ENCODE results near the gene MTX1.

The MTX1 gene

GRCh38 chr1:155175281-155175926, 33.1 kb upstream of the MTX1 start:
- Histone ChIP-seq H3K4me3 (ENCODE audit: low read length) (peak overlapping the region; percentile 81), H3K27me3 (ENCODE audit: insufficient read depth, low read length) (no peaks in the 10 kb centered on the region), H3K9ac (ENCODE audit: low read depth, low read length) (no peak overlapping the region), H3K4me1 (ENCODE audit: insufficient read depth, low read length) (peaks cover 5% of the 10 kb centered on the region; the same call in 1 of the 2 replicates), H3K9me3 (ENCODE audit: insufficient read depth, low read depth, low read length) (no peaks in the 10 kb centered on the region), H3K27ac (ENCODE audit: low read depth, low read length) (no peak overlapping the region), H3K36me3 (ENCODE audit: insufficient read depth, low read length) (peaks cover 34% of the 10 kb centered on the region)
- WGBS, result 93% methylated on average over 12 of the region's 12 CpGs

- Histone ChIP-seq H3K4me1 (ENCODE audit: insufficient read depth, low read length) (peaks cover 5% of the 10 kb centered on the region; the same call in 1 of the 2 replicates), H3K9ac (ENCODE audit: low read depth, low read length) (no peak overlapping the region), H3K36me3 (ENCODE audit: insufficient read depth, low read length) (peaks cover 33% of the 10 kb centered on the region), H3K4me3 (ENCODE audit: low read length) (no peak overlapping the region), H3K9me3 (ENCODE audit: insufficient read depth, low read depth, low read length) (no peaks in the 10 kb centered on the region), H3K27me3 (ENCODE audit: insufficient read depth, low read length) (no peaks in the 10 kb centered on the region), H3K27ac (ENCODE audit: low read depth, low read length) (no peak overlapping the region)
- WGBS, result 90% methylated on average over 9 of the region's 9 CpGs
These were observed 32.5 kb upstream of the MTX1 start for GRCh38 chr1:155175927-155176371.

GRCh38 chr1:155176544-155177071, 31.9 kb upstream of the MTX1 start:
- 74% methylated on average over 8 of the region's 8 CpGs for WGBS
- no peaks in the 10 kb centered on the region for H3K27me3 ChIP-seq (ENCODE audit: insufficient read depth, low read length)
- H3K9ac ChIP-seq (ENCODE audit: low read depth, low read length), result no peak overlapping the region
- H3K4me1 ChIP-seq (ENCODE audit: insufficient read depth, low read length), result peaks cover 5% of the 10 kb centered on the region; the same call in 1 of the 2 replicates
- no peaks in the 10 kb centered on the region for H3K9me3 ChIP-seq (ENCODE audit: insufficient read depth, low read depth, low read length)
- peaks cover 40% of the 10 kb centered on the region for H3K36me3 ChIP-seq (ENCODE audit: insufficient read depth, low read length)
- no peak overlapping the region for H3K4me3 ChIP-seq (ENCODE audit: low read length)
- no peak overlapping the region for H3K27ac ChIP-seq (ENCODE audit: low read depth, low read length)

GRCh38 chr1:155177192-155177917, 31.1 kb upstream of the MTX1 start:
- Histone ChIP-seq H3K4me1 (ENCODE audit: insufficient read depth, low read length) (peaks cover under 1% of the 10 kb centered on the region; the same call in 1 of the 2 replicates), H3K9me3 (ENCODE audit: insufficient read depth, low read depth, low read length) (no peaks in the 10 kb centered on the region), H3K27me3 (ENCODE audit: insufficient read depth, low read length) (no peaks in the 10 kb centered on the region), H3K9ac (ENCODE audit: low read depth, low read length) (no peak overlapping the region), H3K27ac (ENCODE audit: low read depth, low read length) (no peak overlapping the region), H3K4me3 (ENCODE audit: low read length) (no peak overlapping the region), H3K36me3 (ENCODE audit: insufficient read depth, low read length) (peaks cover 46% of the 10 kb centered on the region)
- 90% methylated on average over 11 of the region's 11 CpGs for WGBS

- Histone ChIP-seq H3K9ac (ENCODE audit: low read depth, low read length) (no peak overlapping the region), H3K9me3 (ENCODE audit: insufficient read depth, low read depth, low read length) (no peaks in the 10 kb centered on the region), H3K27ac (ENCODE audit: low read depth, low read length) (no peak overlapping the region), H3K36me3 (ENCODE audit: insufficient read depth, low read length) (peaks cover 47% of the 10 kb centered on the region), H3K4me1 (ENCODE audit: insufficient read depth, low read length) (no peaks in the 10 kb centered on the region), H3K27me3 (ENCODE audit: insufficient read depth, low read length) (no peaks in the 10 kb centered on the region), H3K4me3 (ENCODE audit: low read length) (no peak overlapping the region)
- WGBS, result 89% methylated on average over 9 of the region's 9 CpGs
These were observed 30.6 kb upstream of the MTX1 start for GRCh38 chr1:155177918-155178281.

GRCh38 chr1:155178441-155179111, 29.9 kb upstream of the MTX1 start:
- 94% methylated on average over 30 of the region's 30 CpGs for WGBS
- no peak overlapping the region for H3K27ac ChIP-seq (ENCODE audit: low read depth, low read length)
- H3K9ac ChIP-seq (ENCODE audit: low read depth, low read length), result no peak overlapping the region
- H3K9me3 ChIP-seq (ENCODE audit: insufficient read depth, low read depth, low read length), result no peaks in the 10 kb centered on the region
- no peaks in the 10 kb centered on the region for H3K4me1 ChIP-seq (ENCODE audit: insufficient read depth, low read length)
- no peak overlapping the region for H3K4me3 ChIP-seq (ENCODE audit: low read length)
- no peaks in the 10 kb centered on the region for H3K27me3 ChIP-seq (ENCODE audit: insufficient read depth, low read length)
- peaks cover 48% of the 10 kb centered on the region for H3K36me3 ChIP-seq (ENCODE audit: insufficient read depth, low read length)

- H3K4me3 ChIP-seq (ENCODE audit: low read length), result no peak overlapping the region
- no peak overlapping the region for H3K27ac ChIP-seq (ENCODE audit: low read depth, low read length)
- no peaks in the 10 kb centered on the region for H3K4me1 ChIP-seq (ENCODE audit: insufficient read depth, low read length)
- no peaks in the 10 kb centered on the region for H3K9me3 ChIP-seq (ENCODE audit: insufficient read depth, low read depth, low read length)
- H3K36me3 ChIP-seq (ENCODE audit: insufficient read depth, low read length), result peaks cover 53% of the 10 kb centered on the region
- WGBS, result 96% methylated on average over 31 of the region's 31 CpGs
- H3K9ac ChIP-seq (ENCODE audit: low read depth, low read length), result no peak overlapping the region
- no peaks in the 10 kb centered on the region for H3K27me3 ChIP-seq (ENCODE audit: insufficient read depth, low read length)
These were observed 29.1 kb upstream of the MTX1 start for GRCh38 chr1:155179112-155180031.

GRCh38 chr1:155181371-155182051, 27.0 kb upstream of the MTX1 start:
- WGBS, result 95% methylated on average over 18 of the region's 18 CpGs
- Histone ChIP-seq H3K9me3 (ENCODE audit: insufficient read depth, low read depth, low read length) (no peaks in the 10 kb centered on the region), H3K27ac (ENCODE audit: low read depth, low read length) (no peak overlapping the region), H3K36me3 (ENCODE audit: insufficient read depth, low read length) (peaks cover 53% of the 10 kb centered on the region), H3K4me1 (ENCODE audit: insufficient read depth, low read length) (peaks cover 2% of the 10 kb centered on the region), H3K4me3 (ENCODE audit: low read length) (no peak overlapping the region), H3K9ac (ENCODE audit: low read depth, low read length) (no peak overlapping the region), H3K27me3 (ENCODE audit: insufficient read depth, low read length) (no peaks in the 10 kb centered on the region)

- H3K9ac ChIP-seq (ENCODE audit: low read depth, low read length), result no peak overlapping the region
- peaks cover 49% of the 10 kb centered on the region for H3K36me3 ChIP-seq (ENCODE audit: insufficient read depth, low read length)
- 98% methylated on average over 7 of the region's 7 CpGs for WGBS
- H3K27ac ChIP-seq (ENCODE audit: low read depth, low read length), result no peak overlapping the region
- H3K4me1 ChIP-seq (ENCODE audit: insufficient read depth, low read length), result peaks cover 6% of the 10 kb centered on the region
- H3K9me3 ChIP-seq (ENCODE audit: insufficient read depth, low read depth, low read length), result no peaks in the 10 kb centered on the region
- no peaks in the 10 kb centered on the region for H3K27me3 ChIP-seq (ENCODE audit: insufficient read depth, low read length)
- H3K4me3 ChIP-seq (ENCODE audit: low read length), result no peak overlapping the region
These were observed 26.4 kb upstream of the MTX1 start for GRCh38 chr1:155182052-155182550.

GRCh38 chr1:155183775-155184221, 24.7 kb upstream of the MTX1 start:
- Histone ChIP-seq H3K9ac (ENCODE audit: low read depth, low read length) (no peak overlapping the region), H3K27ac (ENCODE audit: low read depth, low read length) (no peak overlapping the region), H3K4me1 (ENCODE audit: insufficient read depth, low read length) (peaks cover 6% of the 10 kb centered on the region), H3K9me3 (ENCODE audit: insufficient read depth, low read depth, low read length) (no peaks in the 10 kb centered on the region), H3K36me3 (ENCODE audit: insufficient read depth, low read length) (peaks cover 34% of the 10 kb centered on the region), H3K4me3 (ENCODE audit: low read length) (no peak overlapping the region), H3K27me3 (ENCODE audit: insufficient read depth, low read length) (no peaks in the 10 kb centered on the region)
- WGBS, result 95% methylated on average over 20 of the region's 20 CpGs
